Adipocyte (in vitro differentiated cells): ENCODE measurements around the gene PACRG.

ENCODE experiments used
- DNase-seq: peaks from one replicate; pipeline ENCODE4 v3.0.0-alpha.2; 2015; ENCODE audit warnings: low read depth
- H3K27me3 ChIP-seq: replicated peaks from 2 replicates; pipeline ENCODE4 v1.7.0; 2013; ENCODE audit warnings: mild to moderate bottlenecking, low read length, moderate library complexity; ENCODE audit not compliant: control insufficient read depth, insufficient read depth
- H3K36me3 ChIP-seq: 2 replicates; pipeline ENCODE4 v1.7.0; 2013; ENCODE audit warnings: low read length, mild to moderate bottlenecking, moderate library complexity; ENCODE audit not compliant: control insufficient read depth, insufficient read depth, severe bottlenecking
- H3K4me1 ChIP-seq: 2 replicates; pipeline ENCODE4 v1.7.0; 2013; ENCODE audit warnings: mild to moderate bottlenecking, low read length, moderate library complexity; ENCODE audit not compliant: control insufficient read depth, insufficient read depth
- H3K4me3 ChIP-seq: 2 replicates; pipeline ENCODE4 v1.7.0; 2013; ENCODE audit warnings: mild to moderate bottlenecking, low read length, moderate library complexity
- H3K9ac ChIP-seq: 2 replicates; pipeline ENCODE4 v1.7.0; 2013; ENCODE audit warnings: mild to moderate bottlenecking, low read length, moderate library complexity
- H3K9me3 ChIP-seq: 2 replicates; pipeline ENCODE4 v1.7.0; 2013; ENCODE audit warnings: mild to moderate bottlenecking, low read length, moderate library complexity; ENCODE audit not compliant: control insufficient read depth

The PACRG gene

DNA sequence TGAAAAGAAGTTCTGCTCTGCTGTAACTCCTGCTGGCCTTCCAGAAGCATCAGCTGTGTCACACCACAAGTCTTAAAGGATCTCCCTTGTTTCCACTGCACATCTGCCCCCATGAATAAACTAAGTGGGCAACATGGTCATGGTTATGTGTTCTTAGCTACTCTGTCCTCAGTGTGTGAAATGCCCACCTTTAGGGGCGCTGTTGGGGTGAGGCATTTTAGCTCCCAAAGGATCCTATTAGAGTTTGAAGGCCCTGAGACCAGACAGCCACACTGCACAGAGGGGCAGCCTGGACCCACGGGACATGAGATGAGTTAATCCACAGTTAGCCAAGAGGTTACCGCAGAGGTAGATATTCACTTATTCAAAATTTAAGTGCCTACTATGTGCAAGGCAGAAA is 392.4 kb downstream of the PACRG start:
- no peak for DNase-seq

DNA sequence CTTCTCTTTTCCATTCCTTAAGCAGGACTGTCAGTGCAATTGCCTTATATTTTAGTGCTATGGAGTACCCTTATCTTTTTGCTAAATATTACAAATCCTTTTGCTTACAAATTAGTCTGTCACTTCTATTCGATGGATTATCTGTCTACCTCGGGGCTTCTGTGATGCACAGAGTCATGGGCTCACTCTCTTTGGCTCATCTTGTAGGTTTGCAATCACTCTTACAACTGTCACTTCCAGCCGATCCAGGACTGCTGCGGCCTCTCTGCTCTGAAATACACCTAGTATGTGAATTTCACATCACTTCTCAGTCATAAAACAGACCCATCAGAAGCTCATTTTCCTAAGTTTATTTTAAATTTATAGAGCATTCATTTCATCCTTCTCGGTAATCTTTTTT is 393.5 kb downstream of the PACRG start:
- DNase-seq, result no peak
- peaks cover 3% of the 10 kb centered on the region for H3K9me3 ChIP-seq
- H3K4me3 ChIP-seq, result no peak overlapping the region
- H3K27me3 ChIP-seq, result no peaks in the 10 kb centered on the region
- no peaks in the 10 kb centered on the region for H3K36me3 ChIP-seq
- H3K9ac ChIP-seq, result no peak overlapping the region
- no peaks in the 10 kb centered on the region for H3K4me1 ChIP-seq

More for the DNA sequence above, 392.4 kb downstream of the PACRG start:
- no peaks in the 10 kb centered on the region for H3K4me1 ChIP-seq
- H3K27me3 ChIP-seq, result no peaks in the 10 kb centered on the region
- no peaks in the 10 kb centered on the region for H3K36me3 ChIP-seq
- peaks cover under 1% of the 10 kb centered on the region for H3K9me3 ChIP-seq
- H3K4me3 ChIP-seq, result no peak overlapping the region
- H3K9ac ChIP-seq, result no peak overlapping the region

DNA sequence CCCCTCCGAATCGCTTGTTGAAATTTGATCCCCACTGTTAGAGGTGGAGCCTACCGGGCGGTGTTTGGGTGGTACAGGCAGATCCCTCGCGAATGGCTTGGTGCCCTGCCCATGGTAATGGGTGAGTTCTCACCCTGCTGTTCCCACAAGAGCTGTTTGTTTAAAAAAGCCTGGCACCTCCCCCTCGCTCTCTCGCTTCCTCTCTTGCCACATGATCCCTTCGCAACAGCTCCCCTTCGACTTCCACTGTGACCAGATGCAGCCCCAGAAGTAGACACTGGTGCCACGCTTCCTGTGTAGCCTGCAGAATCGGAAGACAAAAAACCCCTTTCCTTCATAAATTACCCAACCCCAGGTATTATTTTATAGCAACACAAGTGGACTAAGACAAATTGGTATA is 394.6 kb downstream of the PACRG start:
- Histone ChIP-seq H3K4me3 (no peak overlapping the region), H3K27me3 (no peaks in the 10 kb centered on the region), H3K9ac (no peak overlapping the region), H3K36me3 (no peaks in the 10 kb centered on the region), H3K9me3 (peaks cover 3% of the 10 kb centered on the region), H3K4me1 (no peaks in the 10 kb centered on the region)
- DNase-seq, result no peak

DNA sequence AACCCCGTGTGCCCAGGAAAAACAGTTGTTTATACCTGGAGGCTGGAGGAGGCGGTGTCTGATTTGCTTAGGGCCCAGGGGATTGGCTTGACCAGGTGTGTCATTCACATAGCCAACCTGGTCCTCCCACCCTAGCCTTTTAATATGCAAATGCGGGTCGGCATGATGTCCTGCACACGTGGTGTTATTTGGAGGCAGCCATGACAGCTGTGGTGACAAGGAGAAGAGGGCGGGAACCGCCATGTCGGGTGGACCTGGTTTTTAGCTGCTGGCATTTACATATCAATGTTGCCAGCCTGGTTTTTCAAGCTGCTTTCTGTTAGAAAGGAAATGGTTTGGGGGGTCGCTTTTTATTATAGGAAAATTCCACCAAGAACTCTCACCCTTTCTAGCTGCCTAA is 395.3 kb downstream of the PACRG start:
- Histone ChIP-seq H3K4me1 (no peaks in the 10 kb centered on the region), H3K9me3 (peaks cover 3% of the 10 kb centered on the region), H3K4me3 (no peak overlapping the region), H3K27me3 (no peaks in the 10 kb centered on the region), H3K9ac (no peak overlapping the region), H3K36me3 (no peaks in the 10 kb centered on the region)
- DNase-seq, result no peak

DNA sequence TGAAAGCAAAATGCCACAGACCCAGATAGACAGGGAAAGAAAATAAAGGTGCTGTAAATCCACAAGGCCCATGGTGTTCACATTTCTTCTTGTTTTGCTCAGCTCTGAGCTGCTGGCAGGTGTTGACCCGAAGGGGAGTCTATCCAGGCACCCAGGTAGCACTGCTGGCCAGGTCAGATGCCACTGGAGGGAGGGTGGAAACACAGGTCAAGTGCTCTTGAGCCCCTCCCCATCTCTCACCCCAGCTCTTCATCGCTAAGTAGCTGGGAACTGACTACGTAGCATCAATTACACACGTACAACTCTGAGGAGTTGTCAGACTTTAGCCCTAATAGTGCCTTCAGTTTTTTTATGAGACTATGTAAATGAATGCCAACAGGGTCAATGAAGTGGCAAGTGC is 399.0 kb downstream of the PACRG start:
- Histone ChIP-seq H3K9me3 (peaks cover 3% of the 10 kb centered on the region), H3K9ac (no peak overlapping the region), H3K4me1 (no peaks in the 10 kb centered on the region), H3K36me3 (no peaks in the 10 kb centered on the region), H3K4me3 (no peak overlapping the region), H3K27me3 (no peaks in the 10 kb centered on the region)
- no peak for DNase-seq

DNA sequence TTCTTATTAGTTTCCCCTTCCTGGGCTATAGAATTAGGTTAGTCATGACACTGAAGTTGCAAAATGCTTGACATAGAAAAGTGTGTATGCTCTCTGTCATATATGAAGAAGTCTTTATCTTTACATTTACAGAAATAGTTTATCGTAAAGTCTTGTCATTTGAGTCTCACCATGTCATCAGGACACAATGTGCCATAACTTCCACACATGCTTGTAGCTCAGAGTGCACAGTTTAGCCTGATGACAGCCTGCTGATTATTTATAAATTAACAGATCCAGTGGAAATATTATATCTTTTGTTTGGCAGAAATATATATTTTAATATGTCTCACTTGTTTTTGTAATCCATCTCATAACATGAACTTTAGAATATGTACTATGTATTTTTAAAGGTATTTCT is 399.8 kb downstream of the PACRG start:
- H3K36me3 ChIP-seq, result no peaks in the 10 kb centered on the region
- H3K9me3 ChIP-seq, result peaks cover 3% of the 10 kb centered on the region
- no peak for DNase-seq
- H3K4me3 ChIP-seq, result no peak overlapping the region
- H3K27me3 ChIP-seq, result no peaks in the 10 kb centered on the region
- no peak overlapping the region for H3K9ac ChIP-seq
- H3K4me1 ChIP-seq, result no peaks in the 10 kb centered on the region

DNA sequence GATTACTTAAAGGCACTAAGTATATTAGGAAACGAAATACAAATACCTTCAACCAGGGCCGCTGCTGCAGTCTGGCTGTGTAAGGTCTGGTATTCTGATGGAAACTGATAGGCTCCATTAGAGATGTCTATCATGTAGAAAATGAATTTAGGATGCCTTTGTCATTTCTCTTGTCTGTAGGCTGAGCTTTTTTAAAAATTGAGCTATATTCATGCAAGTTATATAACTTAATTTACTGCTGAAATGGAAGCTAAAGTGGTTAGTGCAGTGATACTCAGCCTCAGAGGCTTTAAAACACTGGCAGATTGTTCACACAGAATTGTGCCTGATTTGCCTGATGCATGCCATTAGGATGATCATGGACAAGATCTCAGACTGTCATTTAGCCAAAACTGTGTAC is 400.6 kb downstream of the PACRG start:
- H3K9ac ChIP-seq, result no peak overlapping the region
- H3K9me3 ChIP-seq, result peaks cover 3% of the 10 kb centered on the region
- DNase-seq, result no peak
- H3K4me3 ChIP-seq, result no peak overlapping the region
- H3K27me3 ChIP-seq, result no peaks in the 10 kb centered on the region
- no peaks in the 10 kb centered on the region for H3K36me3 ChIP-seq
- H3K4me1 ChIP-seq, result no peaks in the 10 kb centered on the region

DNA sequence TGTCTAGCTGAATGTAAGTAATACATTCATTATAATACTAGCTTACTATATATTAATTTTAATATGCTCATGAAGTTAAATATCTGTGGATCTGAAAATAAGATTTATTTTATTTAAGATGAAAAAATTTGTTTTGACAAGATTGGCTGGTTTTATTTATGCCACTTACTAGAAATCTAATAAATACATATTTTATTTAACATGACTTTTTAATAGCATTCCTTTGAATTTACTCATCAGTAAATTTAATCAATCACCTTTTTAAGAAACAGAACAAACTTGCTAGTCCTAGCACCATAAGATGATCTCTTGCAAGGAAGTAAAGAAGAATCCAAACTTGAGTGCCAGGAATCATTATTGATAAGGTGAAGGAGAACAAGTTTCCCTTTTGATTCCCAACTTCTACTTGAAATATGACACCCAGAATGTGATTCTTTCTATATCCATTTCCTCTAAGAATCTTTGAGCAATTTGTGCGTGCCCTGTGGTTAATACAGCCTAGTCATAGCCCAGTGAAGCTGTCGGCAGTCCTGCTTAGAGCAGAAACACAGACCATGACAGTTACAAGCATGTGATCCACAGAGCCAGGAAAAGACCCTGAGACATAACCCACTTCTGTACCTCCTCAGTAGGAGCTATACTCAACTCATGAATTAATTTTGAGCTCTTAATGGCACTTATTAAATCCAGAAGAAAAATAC is 404.4 kb downstream of the PACRG start:
- Histone ChIP-seq H3K27me3 (peaks cover 4% of the 10 kb centered on the region), H3K4me1 (no peaks in the 10 kb centered on the region), H3K9ac (no peak overlapping the region), H3K9me3 (no peaks in the 10 kb centered on the region), H3K36me3 (no peaks in the 10 kb centered on the region), H3K4me3 (no peak overlapping the region)
- DNase-seq, result no peak

DNA sequence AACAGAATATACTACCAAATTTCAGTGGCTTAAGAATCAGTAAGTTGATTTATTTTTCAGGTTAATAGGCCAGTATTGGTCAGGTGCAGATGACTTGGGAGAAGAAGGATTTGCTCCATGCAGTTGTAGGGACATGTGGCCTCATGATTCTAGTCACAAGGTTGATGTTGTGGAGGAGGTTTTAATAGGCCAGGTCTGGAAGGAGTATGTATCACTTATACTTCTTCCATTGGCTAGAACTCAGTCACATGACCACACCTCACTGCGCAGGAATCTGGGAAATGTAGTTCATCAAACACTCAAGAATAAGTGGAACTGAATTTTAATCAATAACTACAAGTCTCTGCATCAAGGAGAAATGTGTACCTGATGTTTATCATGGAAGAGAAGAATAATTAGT is 405.2 kb downstream of the PACRG start:
- no peak overlapping the region for H3K9ac ChIP-seq
- H3K36me3 ChIP-seq, result no peaks in the 10 kb centered on the region
- peaks cover 4% of the 10 kb centered on the region for H3K27me3 ChIP-seq
- no peak for DNase-seq
- H3K4me3 ChIP-seq, result no peak overlapping the region
- H3K4me1 ChIP-seq, result no peaks in the 10 kb centered on the region
- no peaks in the 10 kb centered on the region for H3K9me3 ChIP-seq

DNA sequence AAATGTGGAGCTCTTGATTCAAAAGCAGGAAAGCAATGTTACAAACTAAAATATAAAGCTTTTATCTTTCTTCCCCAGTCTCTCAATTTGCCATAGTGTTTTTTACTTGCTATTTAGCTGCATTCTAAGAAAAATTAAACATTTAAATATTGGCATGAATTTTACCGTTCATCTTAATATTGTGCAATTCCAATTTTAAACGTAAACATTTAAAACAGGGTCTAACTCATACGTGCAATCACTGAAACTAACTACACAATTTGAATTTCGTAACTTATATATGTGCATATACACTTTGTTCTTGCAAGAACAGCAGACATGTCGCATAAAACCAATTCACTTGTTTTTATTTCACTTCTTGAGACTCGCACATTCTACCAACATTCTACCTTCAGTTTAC is 405.9 kb downstream of the PACRG start:
- Histone ChIP-seq H3K27me3 (peaks cover 4% of the 10 kb centered on the region), H3K4me3 (no peak overlapping the region), H3K4me1 (no peaks in the 10 kb centered on the region), H3K9me3 (no peaks in the 10 kb centered on the region), H3K9ac (no peak overlapping the region), H3K36me3 (no peaks in the 10 kb centered on the region)
- no peak for DNase-seq

DNA sequence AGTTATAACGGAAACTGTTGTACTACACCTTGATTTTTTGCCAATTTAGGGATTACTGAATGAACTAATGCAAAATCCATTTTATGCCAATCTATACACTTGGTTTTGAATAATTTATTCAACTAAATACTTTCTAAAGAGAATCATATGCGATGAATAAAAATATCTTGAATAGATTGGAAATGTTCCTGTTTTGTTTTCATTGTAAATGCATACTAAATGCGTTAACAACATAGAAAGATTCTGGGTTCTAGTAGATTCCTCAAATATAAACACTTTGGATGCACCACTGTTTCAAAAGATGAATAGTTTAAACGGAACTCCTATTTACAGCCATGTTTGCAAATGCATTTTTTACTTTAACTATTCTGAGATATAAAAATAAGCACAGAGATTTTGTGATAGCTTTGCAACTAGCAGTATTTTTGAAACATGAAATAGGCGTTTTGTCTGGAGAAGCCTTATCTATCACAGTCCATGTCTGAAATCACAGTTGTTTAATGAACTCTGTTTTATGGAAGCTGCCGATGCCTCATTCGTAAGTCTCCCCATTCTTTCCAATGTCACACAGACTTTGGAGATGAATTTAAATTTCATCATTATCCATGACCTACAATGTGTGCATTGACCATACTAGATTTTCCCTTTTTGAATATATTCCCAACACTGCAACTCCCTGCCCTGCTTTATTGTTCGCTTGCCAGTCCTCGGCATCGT is 409.1 kb downstream of the PACRG start:
- Histone ChIP-seq H3K27me3 (peaks cover 4% of the 10 kb centered on the region), H3K36me3 (no peaks in the 10 kb centered on the region), H3K9ac (no peak overlapping the region), H3K4me1 (no peaks in the 10 kb centered on the region), H3K4me3 (no peak overlapping the region), H3K9me3 (no peaks in the 10 kb centered on the region)
- DNase-seq, result no peak
